Measurements from ENCODE around the gene DUSP15. TPM values are rescaled to one million over a fixed set of nuclear protein-coding genes. Genes with fewer than 3 reads are reported as not detected.

DUSP15 gene
- total RNA-seq, 1 experiment from 2014 or later = not detected

DNA sequence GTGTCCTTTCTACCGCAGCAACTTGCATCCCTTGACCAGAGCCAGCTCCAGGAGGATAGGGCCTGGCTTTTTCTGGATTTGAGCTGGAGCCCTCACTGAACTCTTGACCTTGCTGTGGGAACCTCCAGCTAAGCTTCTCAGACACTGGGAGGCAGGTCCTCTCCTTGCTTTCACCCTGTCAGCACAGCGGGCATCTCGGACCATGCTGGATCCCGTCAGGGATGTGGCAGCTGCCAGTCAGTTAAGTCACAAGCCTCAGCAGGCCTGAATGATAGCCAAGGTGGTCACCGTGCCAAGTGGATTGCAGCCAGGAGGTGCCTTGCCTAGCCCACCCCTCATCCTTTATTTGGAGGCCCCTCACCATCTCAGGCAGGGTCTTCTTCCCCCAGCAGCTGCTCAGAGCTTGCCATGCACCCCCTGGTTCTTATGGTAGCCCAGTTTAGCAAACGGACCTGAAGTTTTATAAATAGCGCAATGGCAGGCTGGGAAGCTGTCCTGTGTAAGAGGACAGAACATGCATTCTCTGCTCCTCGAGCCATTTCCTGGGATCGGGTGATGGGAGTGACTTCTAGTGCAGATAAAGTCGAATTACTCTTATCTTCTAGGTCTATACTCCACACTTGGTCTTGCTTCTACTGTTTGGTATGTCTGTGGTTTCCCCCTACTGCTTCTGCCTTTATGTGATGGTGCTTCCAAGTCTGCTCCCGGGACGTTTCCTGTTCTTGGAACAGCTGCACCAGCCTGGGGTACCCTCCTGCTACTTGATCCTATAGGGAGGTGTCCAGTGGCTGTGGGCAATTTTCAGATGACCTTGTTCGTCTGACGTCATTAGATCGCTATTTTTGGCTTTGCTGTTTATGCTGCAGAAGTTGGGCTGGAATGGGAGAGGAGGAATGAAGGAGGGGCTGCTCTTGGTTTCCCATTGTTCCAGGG, 58.3 kb downstream of the DUSP15 start:
- H3K27me3 ChIP-seq (ENCODE audit: insufficient read depth, low read length) = no peaks in the 10 kb centered on the region
- peaks cover 0 to 11% of the 10 kb centered on the region in 2 experiments; a peak in 1 of 4 replicates for H3K4me1 ChIP-seq (ENCODE audit: control insufficient read depth in 1 of 2, insufficient read depth in 2 of 2, low read length in 2 of 2)
- no peaks in the 10 kb centered on the region for H4K20me1 ChIP-seq (ENCODE audit: insufficient read depth)
- H3K9ac ChIP-seq (ENCODE audit: low read length) = no peak overlapping the region
- H3K36me3 ChIP-seq (ENCODE audit: control insufficient read depth in 1 of 2, insufficient read depth in 2 of 2, low read length in 2 of 2) = no peaks in the 10 kb centered on the region
- TF ChIP-seq CBX3 (IDR thresholded peaks at IDR 0.05; ENCODE audit: low read depth) (no peak), POLR2AphosphoS5 (IDR thresholded peaks at IDR 0.05; ENCODE audit: low read depth, low read length) (0 out of 2 replicates have a peak, but pooled peaks have one; percentile 18)
- DNase-seq (ENCODE audit: low read depth, low spot score) (no peak), ATAC-seq (no peak)
- no peaks in the 10 kb centered on the region for H3K9me3 ChIP-seq (ENCODE audit: control insufficient read depth in 1 of 2, insufficient read depth in 1 of 2, low read depth in 1 of 2, low read length in 2 of 2)
- POLR2A ChIA-PET = no interaction called here
- intact Hi-C loops (cut with micrococcal nuclease) = no loop called here
- H3K27ac ChIP-seq (ENCODE audit: low read depth, low read length) = no peak overlapping the region
- CTCF ChIA-PET = no interaction called here
- BruUV-seq (replicated peaks) = no TSS peak
- no peak overlapping the region for H3K4me3 ChIP-seq (replicated peaks in 1 of 2; ENCODE audit: low read depth in 1 of 2, low read length in 2 of 2)
- RAD21 ChIA-PET (ENCODE audit: low non-redundant PET in 1 of 2, low total read pairs in 2 of 2, uncharacterized antibody in 2 of 2, unreplicated experiment in 2 of 2) = no interaction called here
- no peak overlapping the region for H2AFZ ChIP-seq (ENCODE audit: low read depth, low read length, poor library complexity, severe bottlenecking)
- H3K79me2 ChIP-seq (ENCODE audit: insufficient read depth, low read length) = no peaks in the 10 kb centered on the region
- no peaks in the 10 kb centered on the region for H3K9me2 ChIP-seq (ENCODE audit: insufficient read depth)
- H3K4me2 ChIP-seq (ENCODE audit: low read length) = no peak overlapping the region

DNA sequence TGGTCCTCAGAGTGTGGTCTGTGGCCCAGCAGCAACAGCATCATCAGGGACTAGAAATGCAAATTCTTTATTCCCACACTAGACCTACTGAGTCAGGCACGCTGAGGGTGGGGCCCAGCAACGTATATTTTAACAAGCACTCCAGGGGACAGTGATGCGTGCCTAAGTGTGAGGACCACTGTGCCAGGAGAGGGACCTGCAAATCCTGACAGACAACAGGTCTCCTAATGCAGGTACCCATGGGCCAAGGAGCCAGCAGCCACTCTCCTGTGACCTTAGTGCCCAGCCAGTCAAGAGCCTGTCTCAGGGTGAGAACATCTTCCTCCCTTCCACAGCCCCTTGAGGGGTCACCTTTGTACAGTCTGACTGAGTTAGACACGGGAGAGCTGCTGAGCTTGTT, 59.1 kb downstream of the DUSP15 start:
- POLR2A ChIA-PET = no interaction called here
- BruUV-seq (replicated peaks) = no TSS peak

More for the DNA sequence above, 59.1 kb downstream of the DUSP15 start:
- Histone ChIP-seq H3K27me3 (ENCODE audit: insufficient read depth, low read length) (no peaks in the 10 kb centered on the region), H4K20me1 (ENCODE audit: insufficient read depth) (no peaks in the 10 kb centered on the region), H3K27ac (ENCODE audit: low read depth, low read length) (no peak overlapping the region), H3K4me2 (ENCODE audit: low read length) (no peak overlapping the region), H3K9ac (ENCODE audit: low read length) (no peak overlapping the region), H3K36me3 (ENCODE audit: control insufficient read depth in 1 of 2, insufficient read depth in 2 of 2, low read length in 2 of 2) (peaks cover 0 to 5% of the 10 kb centered on the region in 2 experiments; a peak in 3 of 4 replicates), H3K4me3 (replicated peaks in 1 of 2; ENCODE audit: low read depth in 1 of 2, low read length in 2 of 2) (no peak overlapping the region), H3K4me1 (ENCODE audit: control insufficient read depth in 1 of 2, insufficient read depth in 2 of 2, low read length in 2 of 2) (peaks cover 0 to 11% of the 10 kb centered on the region in 2 experiments; a peak in 1 of 4 replicates), H3K9me3 (ENCODE audit: control insufficient read depth in 1 of 2, insufficient read depth in 1 of 2, low read depth in 1 of 2, low read length in 2 of 2) (no peaks in the 10 kb centered on the region), H3K9me2 (ENCODE audit: insufficient read depth) (no peaks in the 10 kb centered on the region), H2AFZ (ENCODE audit: low read depth, low read length, poor library complexity, severe bottlenecking) (no peak overlapping the region), H3K79me2 (ENCODE audit: insufficient read depth, low read length) (no peaks in the 10 kb centered on the region)
- intact Hi-C loops (cut with micrococcal nuclease) = no loop called here
- ATAC-seq (no peak), DNase-seq (ENCODE audit: low read depth, low spot score) (no peak)
- ChIA-PET RAD21 (ENCODE audit: low non-redundant PET in 1 of 2, low total read pairs in 2 of 2, uncharacterized antibody in 2 of 2, unreplicated experiment in 2 of 2) (no interaction called here), CTCF (interaction anchor here (1.4 kb wide), 1 partner anchor 12 kb away, joined by 5 read pairs; no protein-coding TSS in a partner anchor)
- TF ChIP-seq SP1 (IDR thresholded peaks at IDR 0.05; ENCODE audit: low read depth) (no peak), RAD21 (IDR thresholded peaks at IDR 0.05; ENCODE audit: low read depth) (no peak), POLR2AphosphoS5 (IDR thresholded peaks at IDR 0.05; ENCODE audit: low read depth, low read length) (no peak), TCF7L2 (IDR thresholded peaks at IDR 0.05; ENCODE audit: borderline replicate concordance, extremely low read depth, insufficient read depth, insufficient read length) (no peak), JUND (IDR thresholded peaks at IDR 0.05) (no peak), EGR1 (IDR thresholded peaks at IDR 0.05; ENCODE audit: low read depth) (no peak), POLR2A (IDR thresholded peaks at IDR 0.05; ENCODE audit: borderline replicate concordance, extremely low read depth, insufficient read depth, insufficient read length) (no peak), CEBPB (IDR thresholded peaks at IDR 0.05; ENCODE audit: low read depth) (no peak), ZNF274 (IDR thresholded peaks at IDR 0.05; ENCODE audit: low read depth, low read length) (no peak), EZH2phosphoT487 (IDR thresholded peaks at IDR 0.05; ENCODE audit: borderline replicate concordance) (no peak), CBX3 (IDR thresholded peaks at IDR 0.05; ENCODE audit: low read depth) (no peak), SIN3A (IDR thresholded peaks at IDR 0.05; ENCODE audit: low read depth) (no peak)
- TF ChIP-seq, protein P1, sequence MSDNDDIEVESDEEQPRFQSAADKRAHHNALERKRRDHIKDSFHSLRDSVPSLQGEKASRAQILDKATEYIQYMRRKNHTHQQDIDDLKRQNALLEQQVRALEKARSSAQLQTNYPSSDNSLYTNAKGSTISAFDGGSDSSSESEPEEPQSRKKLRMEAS (IDR thresholded peaks at IDR 0.05) = no peak
- TF ChIP-seq, protein P2, sequence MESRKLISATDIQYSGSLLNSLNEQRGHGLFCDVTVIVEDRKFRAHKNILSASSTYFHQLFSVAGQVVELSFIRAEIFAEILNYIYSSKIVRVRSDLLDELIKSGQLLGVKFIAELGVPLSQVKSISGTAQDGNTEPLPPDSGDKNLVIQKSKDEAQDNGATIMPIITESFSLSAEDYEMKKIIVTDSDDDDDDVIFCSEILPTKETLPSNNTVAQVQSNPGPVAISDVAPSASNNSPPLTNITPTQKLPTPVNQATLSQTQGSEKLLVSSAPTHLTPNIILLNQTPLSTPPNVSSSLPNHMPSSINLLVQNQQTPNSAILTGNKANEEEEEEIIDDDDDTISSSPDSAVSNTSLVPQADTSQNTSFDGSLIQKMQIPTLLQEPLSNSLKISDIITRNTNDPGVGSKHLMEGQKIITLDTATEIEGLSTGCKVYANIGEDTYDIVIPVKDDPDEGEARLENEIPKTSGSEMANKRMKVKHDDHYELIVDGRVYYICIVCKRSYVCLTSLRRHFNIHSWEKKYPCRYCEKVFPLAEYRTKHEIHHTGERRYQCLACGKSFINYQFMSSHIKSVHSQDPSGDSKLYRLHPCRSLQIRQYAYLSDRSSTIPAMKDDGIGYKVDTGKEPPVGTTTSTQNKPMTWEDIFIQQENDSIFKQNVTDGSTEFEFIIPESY (IDR thresholded peaks at IDR 0.05; ENCODE audit: extremely low read depth, insufficient replicate concordance, low read length) = no peak
- TF ChIP-seq, protein P3, sequence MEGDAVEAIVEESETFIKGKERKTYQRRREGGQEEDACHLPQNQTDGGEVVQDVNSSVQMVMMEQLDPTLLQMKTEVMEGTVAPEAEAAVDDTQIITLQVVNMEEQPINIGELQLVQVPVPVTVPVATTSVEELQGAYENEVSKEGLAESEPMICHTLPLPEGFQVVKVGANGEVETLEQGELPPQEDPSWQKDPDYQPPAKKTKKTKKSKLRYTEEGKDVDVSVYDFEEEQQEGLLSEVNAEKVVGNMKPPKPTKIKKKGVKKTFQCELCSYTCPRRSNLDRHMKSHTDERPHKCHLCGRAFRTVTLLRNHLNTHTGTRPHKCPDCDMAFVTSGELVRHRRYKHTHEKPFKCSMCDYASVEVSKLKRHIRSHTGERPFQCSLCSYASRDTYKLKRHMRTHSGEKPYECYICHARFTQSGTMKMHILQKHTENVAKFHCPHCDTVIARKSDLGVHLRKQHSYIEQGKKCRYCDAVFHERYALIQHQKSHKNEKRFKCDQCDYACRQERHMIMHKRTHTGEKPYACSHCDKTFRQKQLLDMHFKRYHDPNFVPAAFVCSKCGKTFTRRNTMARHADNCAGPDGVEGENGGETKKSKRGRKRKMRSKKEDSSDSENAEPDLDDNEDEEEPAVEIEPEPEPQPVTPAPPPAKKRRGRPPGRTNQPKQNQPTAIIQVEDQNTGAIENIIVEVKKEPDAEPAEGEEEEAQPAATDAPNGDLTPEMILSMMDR (IDR thresholded peaks at IDR 0.05 in 2 of 3, conservative IDR thresholded peaks at IDR 0.05 in 1 of 3; ENCODE audit: borderline replicate concordance in 1 of 3, insufficient read depth in 1 of 3, low read depth in 2 of 3, low read length in 2 of 3) = no peak
